PC-9 (cell line): ENCODE results near the gene AIP. TPM values are rescaled to one million over a fixed set of nuclear protein-coding genes. Genes with fewer than 3 reads are reported as not detected.

Experiments
- BruUV-seq: library from RNA; stranded (reverse); fragments of 400-500 nt; replicated peaks from 2 replicates; lab custom pipeline; 2021; lab: Mats Ljungman, UMichigan
- CTCF ChIA-PET: fragments of 300-600 bp; sonication (Branson Sonifier 250); formaldehyde crosslinking; loops from one replicate; lab custom pipeline; 2022; ENCODE audit warnings: antibody characterized with exemption; lab: Charles Lee
- POLR2A ChIA-PET: fragments of 300-600 bp; sonication (Branson Sonifier 250); formaldehyde crosslinking; loops from one replicate; lab custom pipeline; 2022; ENCODE audit warnings: antibody characterized with exemption; ENCODE audit not compliant: unreplicated experiment; lab: Charles Lee
- DNase-seq, 2 experiments: peaks; one replicate each; pipeline versions ENCODE4 v3.0.0 to v3.0.0-alpha.2; 2015 to 2022; ENCODE audit warnings: mixed read lengths in 1 of 2
- H2AFZ ChIP-seq: fragments of 200-600 bp; sonication (generic); 2 replicates; pipeline ENCODE4 v1.8.1; 2017; ENCODE audit warnings: antibody characterized with exemption
- H3F3A ChIP-seq: fragments of 200-600 bp; sonication (generic); 2 replicates; pipeline ENCODE4 v1.8.1; 2017; ENCODE audit warnings: antibody characterized with exemption, mild to moderate bottlenecking, low read depth; ENCODE audit not compliant: insufficient read depth
- H3K27ac ChIP-seq: fragments of 200-600 bp; sonication (generic); 2 replicates; pipeline ENCODE4 v1.6.1; 2016; ENCODE audit warnings: mixed run types
- H3K27me3 ChIP-seq: fragments of 200-600 bp; sonication (generic); 2 replicates; pipeline ENCODE4 v1.6.1; 2016; ENCODE audit warnings: low read depth, mixed run types; ENCODE audit not compliant: insufficient read depth
- H3K36me3 ChIP-seq: fragments of 200-600 bp; sonication (generic); 2 replicates; pipeline ENCODE4 v1.6.1; 2016; ENCODE audit warnings: low read depth, mixed run types
- H3K4me1 ChIP-seq: fragments of 200-600 bp; sonication (generic); replicated peaks from 2 replicates; pipeline ENCODE4 v1.6.1; 2016; ENCODE audit warnings: mixed run types; ENCODE audit not compliant: insufficient read depth
- H3K4me2 ChIP-seq: fragments of 200-600 bp; sonication (generic); 2 replicates; pipeline ENCODE4 v1.6.1; 2017; ENCODE audit warnings: mixed run types
- H3K4me3 ChIP-seq: fragments of 200-600 bp; sonication (generic); 2 replicates; pipeline ENCODE4 v1.6.1; 2016; ENCODE audit warnings: mixed run types
- H3K79me2 ChIP-seq: fragments of 200-600 bp; sonication (generic); 2 replicates; pipeline ENCODE4 v1.6.1; 2017; ENCODE audit warnings: low read depth, mixed run types
- H3K9me2 ChIP-seq: fragments of 200-600 bp; sonication (generic); 2 replicates; pipeline ENCODE4 v1.8.1; 2017; ENCODE audit warnings: mild to moderate bottlenecking; ENCODE audit not compliant: insufficient read depth
- H3K9me3 ChIP-seq: fragments of 200-600 bp; sonication (generic); 2 replicates; pipeline ENCODE4 v1.8.1; 2016; ENCODE audit warnings: low read depth; ENCODE audit not compliant: insufficient read depth
- H4K20me1 ChIP-seq: fragments of 200-600 bp; sonication (generic); 2 replicates; pipeline ENCODE4 v1.8.1; 2017; ENCODE audit not compliant: insufficient read depth
- CTCF ChIP-seq: fragments of 200-600 bp; sonication (generic); conservative IDR thresholded peaks from 2 replicates; pipeline ENCODE4 v1.6.1; 2017; ENCODE audit warnings: mixed run types, antibody characterized with exemption, mild to moderate bottlenecking, moderate library complexity
- EZH2 ChIP-seq: fragments of 200-600 bp; sonication (generic); IDR thresholded peaks from 2 replicates; pipeline ENCODE4 v1.8.0; 2017; ENCODE audit warnings: antibody characterized with exemption, low read depth
- intact Hi-C: fragments of 100-400 bp; cut with micrococcal nuclease; formaldehyde crosslinking; loops from one replicate; pipeline ENCODE4 v1.10.0; 2022; ENCODE audit not compliant: unreplicated experiment
- total RNA-seq: library from RNA; stranded (reverse); gene quantifications from 2 replicates; pipeline ENCODE4 v1.2.3, GENCODE V29; 2021

The AIP gene
- total RNA-seq, 1 experiment from 2014 or later = 95.3 TPM

- Histone ChIP-seq H3K4me1 (peaks cover 36% of the 10 kb centered on the region), H3K9me2 (no peaks in the 10 kb centered on the region), H2AFZ (peak within 1 kb of the TSS; percentile 86), H3K79me2 (peaks cover 33% of the 10 kb centered on the region), H4K20me1 (peaks cover 3% of the 10 kb centered on the region; the same call in 1 of the 2 replicates), H3K4me2 (peak within 1 kb of the TSS; percentile 97), H3K36me3 (peaks cover 7% of the 10 kb centered on the region; the same call in 1 of the 2 replicates), H3K27me3 (no peaks in the 10 kb centered on the region), H3K4me3 (peak within 1 kb of the TSS; percentile 97), H3F3A (peaks cover 47% of the 10 kb centered on the region), H3K27ac (peak within 1 kb of the TSS; percentile 83), H3K9me3 (no peaks in the 10 kb centered on the region)
- TF ChIP-seq CTCF = no peak
- TF ChIP-seq EZH2 = no peak
- no TSS peak for BruUV-seq
- ChIA-PET CTCF (interaction anchor here (0.5 to 0.9 kb wide), 4 partner anchors 76 to 868 kb away, joined by 3 to 5 read pairs (median 4); partner anchors contain the start of gene PPP1CA), POLR2A (interaction anchor here (0.6 to 0.8 kb wide), 2 partner anchors 120 to 159 kb away, joined by 3 to 4 read pairs; no protein-coding TSS in a partner anchor)
- intact Hi-C loops = loop anchor here (1.0 to 5.0 kb wide), 3 partner anchors 63 to 133 kb away; partner anchors contain the start of genes CLCF1, CORO1B and RPS6KB2
- peak in 1 of 2 experiments; percentile 85 for DNase-seq
Observed at GRCh38 chr11:67504950-67505581, 22.2 kb downstream of the AIP start, which contains the start of gene PITPNM1. PITPNM1 (minus strand) TSS chr11:67505363; CDS start chr11:67504180, 1,183 bp downstream.

GRCh38 chr11:67505605-67506396 lies 23.0 kb downstream of the AIP start:
- Histone ChIP-seq H3K36me3 (peaks cover 4% of the 10 kb centered on the region; the same call in 1 of the 2 replicates), H3F3A (peaks cover 42% of the 10 kb centered on the region), H3K9me3 (no peaks in the 10 kb centered on the region), H3K27ac (peak overlapping the region; percentile 83), H4K20me1 (peaks cover 3% of the 10 kb centered on the region; the same call in 1 of the 2 replicates), H3K4me2 (peak overlapping the region; percentile 97), H3K27me3 (no peaks in the 10 kb centered on the region), H3K4me1 (peaks cover 36% of the 10 kb centered on the region), H3K4me3 (peak overlapping the region; percentile 97), H2AFZ (no peak overlapping the region; the same call in 1 of the 2 replicates), H3K79me2 (peaks cover 33% of the 10 kb centered on the region), H3K9me2 (no peaks in the 10 kb centered on the region)
- TSS peak; percentile 37 for BruUV-seq
- POLR2A ChIA-PET = interaction anchor here (0.6 to 0.8 kb wide), 3 partner anchors 26 to 160 kb away, joined by 3 to 4 read pairs (median 3); no protein-coding TSS in a partner anchor
- intact Hi-C loops = loop anchor here (1.0 to 5.0 kb wide), 9 partner anchors 23 to 160 kb away; partner anchors contain the start of genes AIP, CLCF1, CORO1B and PPP1CA
- TF ChIP-seq EZH2 = no peak
- peak; percentile 98 for TF ChIP-seq CTCF
- DNase-seq = peak; percentile 98 to 99
- CTCF ChIA-PET = interaction anchor here (0.5 to 0.9 kb wide), 4 partner anchors 85 to 869 kb away, joined by 3 to 5 read pairs (median 4); partner anchors contain the start of gene PPP1CA
